ENCODE results near the gene ZCCHC3.
A peak's percentile ranks its signal among the peaks of the same experiment; 100 is the strongest.
"Not testable (repeated sequence)": the region's sequence is repeated elsewhere in the genome, so short reads cannot be mapped to it uniquely, and the experiment has no call there.

ZCCHC3 gene

GRCh38 chr20:313948-314347, 16.6 kb downstream of the ZCCHC3 start:
- no peak for DNase-seq

GRCh38 chr20:316316-317068, 19.1 kb downstream of the ZCCHC3 start:
- no peak for DNase-seq

- DNase-seq, result peak; percentile 88
These were observed 27.0 kb downstream of the ZCCHC3 start for GRCh38 chr20:324177-325044.

- DNase-seq, result peak; percentile 97
These were observed 27.9 kb downstream of the ZCCHC3 start, which contains the start of gene SOX12 for GRCh38 chr20:325045-325888. Gene SOX12, plus strand, starts transcription at chr20:325552. Its CDS starts 373 bp downstream, at chr20:325925.

GRCh38 chr20:325889-326644, 28.7 kb downstream of the ZCCHC3 start:
- peak; percentile 43 for DNase-seq

- peak; percentile 11 for DNase-seq
These were observed 29.3 kb downstream of the ZCCHC3 start for GRCh38 chr20:326645-327185.

- peak; percentile 67 for DNase-seq
These were observed 30.0 kb downstream of the ZCCHC3 start for GRCh38 chr20:327186-328026.

- DNase-seq, result no peak
These were observed 30.9 kb downstream of the ZCCHC3 start for GRCh38 chr20:328027-328974.

- DNase-seq, result no peak
These were observed 31.8 kb downstream of the ZCCHC3 start for GRCh38 chr20:328975-329695.

GRCh38 chr20:329851-330232, 32.5 kb downstream of the ZCCHC3 start:
- DNase-seq, result no peak

- DNase-seq, result peak; percentile 57
These were observed 33.1 kb downstream of the ZCCHC3 start for GRCh38 chr20:330233-331149.

GRCh38 chr20:334578-334977, 37.2 kb downstream of the ZCCHC3 start:
- DNase-seq, result no peak

GRCh38 chr20:336040-336439, 38.7 kb downstream of the ZCCHC3 start:
- not testable (repeated sequence) for DNase-seq

GRCh38 chr20:341682-342081, 44.3 kb downstream of the ZCCHC3 start:
- DNase-seq, result no peak

- DNase-seq, result no peak
These were observed 45.7 kb downstream of the ZCCHC3 start for GRCh38 chr20:343107-343506.

GRCh38 chr20:346033-346639, 48.8 kb downstream of the ZCCHC3 start:
- no peak for DNase-seq

GRCh38 chr20:346640-347316, 49.4 kb downstream of the ZCCHC3 start, which contains the start of gene NRSN2:
Gene NRSN2, plus strand, starts transcription at chr20:347111. Its CDS starts 2,533 bp downstream, at chr20:349644.
- no peak for DNase-seq
